HG03571 (cell line): Measurements from ENCODE around the gene ATF7.

Experiments
- ATAC-seq: cut with Tn5 transposase; IDR thresholded peaks from one replicate; pipeline ENCODE4 v1.9.1; 2021; ENCODE audit not compliant: unreplicated experiment

Gene ATF7

DNA sequence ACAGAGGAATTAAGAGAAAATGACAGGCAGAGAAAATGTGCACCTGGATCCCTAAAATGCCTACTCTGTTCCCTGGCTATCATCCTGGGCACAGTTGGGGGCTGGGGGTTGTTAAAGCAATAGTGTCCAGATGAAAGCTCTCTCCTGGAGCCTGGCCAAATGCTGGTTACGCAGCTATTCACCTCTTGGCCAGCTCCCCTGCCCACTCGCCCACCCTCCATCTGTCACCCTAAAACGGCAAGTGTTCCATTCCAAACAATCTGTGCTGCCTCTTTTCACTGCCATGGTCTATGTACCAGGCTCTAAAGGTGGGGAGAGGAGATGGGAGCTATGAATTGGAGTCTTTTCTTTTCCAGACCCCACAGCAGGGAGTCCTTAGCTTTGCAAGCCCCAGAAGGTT, 94.2 kb downstream of the ATF7 start:
- no peak for ATAC-seq

GRCh38 chr12:53530920-53531319, 95.3 kb downstream of the ATF7 start:
- ATAC-seq, result no peak

DNA sequence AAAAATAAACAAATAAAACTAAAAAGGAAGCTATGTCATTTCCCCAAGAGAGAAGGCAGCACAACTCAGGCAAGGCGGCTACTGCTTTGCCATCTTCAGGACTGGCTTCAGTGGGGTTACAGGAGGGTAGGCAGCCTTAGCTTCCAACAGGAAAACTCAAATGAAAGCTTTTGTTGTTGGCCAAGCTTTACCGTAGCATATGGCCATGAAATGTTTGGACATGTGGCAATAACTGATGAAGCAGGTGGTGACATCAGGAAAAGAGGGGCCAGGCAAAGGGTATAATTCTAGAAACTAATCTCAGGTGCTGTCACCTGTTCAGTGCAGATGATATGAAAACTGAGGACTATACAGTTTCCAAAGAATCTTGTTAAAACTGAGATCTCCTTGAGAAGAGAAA, 96.1 kb downstream of the ATF7 start:
- no peak for ATAC-seq

DNA sequence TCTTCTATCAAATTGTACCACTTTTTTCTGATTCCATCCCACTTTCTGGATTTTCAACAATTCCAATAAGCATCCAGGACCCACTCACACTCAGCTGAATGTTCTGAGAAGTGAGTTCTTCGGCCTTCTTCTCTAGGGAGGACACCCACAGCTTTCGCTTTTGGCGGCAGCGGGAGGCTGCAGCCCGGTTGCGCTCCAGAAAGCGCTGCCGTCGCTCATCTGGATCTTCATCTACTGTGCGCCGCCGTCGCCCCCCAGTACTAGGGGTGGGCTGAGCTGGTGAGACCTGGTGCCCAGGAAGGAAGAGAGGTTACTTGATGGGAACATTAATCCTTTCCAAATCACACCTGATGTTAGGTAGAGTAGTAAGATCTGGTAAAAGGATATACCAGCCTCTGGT, 101.7 kb downstream of the ATF7 start:
- no peak for ATAC-seq

- no peak for ATAC-seq
These were observed 103.1 kb downstream of the ATF7 start for GRCh38 chr12:53523131-53523530.

GRCh38 chr12:53518381-53518780, 107.8 kb downstream of the ATF7 start:
- ATAC-seq, result no peak

- no peak for ATAC-seq
These were observed 109.3 kb downstream of the ATF7 start for GRCh38 chr12:53516758-53517455.

GRCh38 chr12:53515291-53515680, 110.9 kb downstream of the ATF7 start:
- ATAC-seq, result no peak

DNA sequence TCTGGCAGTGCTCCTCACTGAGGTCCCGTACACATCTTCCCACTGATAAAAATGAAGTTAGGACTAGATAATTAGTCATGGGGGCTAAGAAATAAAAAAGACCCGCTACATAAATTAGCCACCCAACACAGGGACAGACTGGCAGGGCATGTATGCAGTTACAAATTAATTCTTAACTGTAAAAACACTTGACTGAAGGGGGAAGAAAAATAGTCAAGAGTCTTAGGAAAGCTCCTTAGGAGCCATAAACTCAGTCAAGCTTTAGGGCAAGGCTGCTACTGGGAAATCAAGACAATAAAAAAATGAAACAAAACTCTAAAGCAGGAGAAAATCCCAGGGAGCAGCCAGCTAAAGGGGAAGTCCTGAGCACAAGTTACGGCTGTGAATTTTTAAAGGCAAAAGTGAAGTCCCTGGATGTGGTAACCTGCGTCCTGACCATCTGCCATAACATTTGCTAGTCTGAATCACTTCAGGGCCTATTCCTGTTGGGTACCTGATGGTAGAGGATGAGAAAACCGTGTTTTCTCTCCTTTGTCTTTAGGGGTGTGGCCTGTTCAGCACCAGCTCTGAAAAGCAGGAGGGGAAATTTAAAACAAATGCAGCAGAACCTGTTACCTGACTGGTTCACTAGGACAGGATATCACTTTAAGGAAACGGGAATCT, 111.4 kb downstream of the ATF7 start:
- ATAC-seq, result no peak

GRCh38 chr12:53513712-53514410, 112.3 kb downstream of the ATF7 start:
- no peak for ATAC-seq

DNA sequence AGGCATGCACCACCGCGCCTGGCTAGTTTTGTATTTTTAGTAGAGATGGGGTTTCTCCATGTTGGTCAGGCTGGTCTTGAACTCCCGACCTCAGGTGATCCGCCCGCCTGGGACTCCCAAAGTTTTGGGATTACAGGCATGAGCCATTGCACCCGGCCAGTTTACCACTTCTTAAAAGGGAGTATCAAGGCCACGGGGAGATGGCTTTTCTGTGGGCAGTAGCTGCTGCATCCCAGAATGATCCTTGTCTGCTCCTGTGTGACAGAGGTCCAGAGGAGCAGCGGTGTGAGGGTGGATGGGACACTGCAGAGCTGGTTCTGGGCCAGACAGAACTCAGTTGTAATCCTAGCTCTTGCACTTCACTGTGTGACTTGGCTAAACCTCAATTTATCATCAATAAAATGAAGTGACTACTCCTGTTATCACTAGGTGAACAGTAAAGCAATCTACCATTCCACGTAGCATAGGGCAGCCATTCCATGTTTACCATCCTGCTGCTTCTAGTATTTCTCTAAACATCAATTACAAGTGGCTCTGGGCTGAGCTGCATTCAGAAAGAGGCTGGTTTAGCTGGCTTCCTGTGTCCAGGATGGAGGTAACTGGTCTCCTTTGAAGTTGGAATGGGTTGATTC, 115.9 kb downstream of the ATF7 start:
- no peak for ATAC-seq

- ATAC-seq, result peak; percentile 81
These were observed 117.5 kb downstream of the ATF7 start for GRCh38 chr12:53508534-53509170.

DNA sequence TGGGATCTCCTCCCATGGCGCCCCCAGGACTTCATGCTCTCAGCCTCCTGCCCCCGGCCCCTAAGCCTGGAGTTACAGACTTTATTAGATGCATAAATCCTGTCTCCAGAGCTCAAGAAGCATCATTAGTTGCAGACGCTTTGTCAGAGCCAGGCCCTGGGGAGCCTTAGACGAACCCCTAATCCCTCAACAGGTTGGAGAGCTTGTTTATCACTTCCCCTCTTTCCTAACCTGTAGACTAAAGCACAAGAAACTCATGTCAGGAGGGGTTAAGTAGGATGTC, 118.6 kb downstream of the ATF7 start:
- no peak for ATAC-seq

DNA sequence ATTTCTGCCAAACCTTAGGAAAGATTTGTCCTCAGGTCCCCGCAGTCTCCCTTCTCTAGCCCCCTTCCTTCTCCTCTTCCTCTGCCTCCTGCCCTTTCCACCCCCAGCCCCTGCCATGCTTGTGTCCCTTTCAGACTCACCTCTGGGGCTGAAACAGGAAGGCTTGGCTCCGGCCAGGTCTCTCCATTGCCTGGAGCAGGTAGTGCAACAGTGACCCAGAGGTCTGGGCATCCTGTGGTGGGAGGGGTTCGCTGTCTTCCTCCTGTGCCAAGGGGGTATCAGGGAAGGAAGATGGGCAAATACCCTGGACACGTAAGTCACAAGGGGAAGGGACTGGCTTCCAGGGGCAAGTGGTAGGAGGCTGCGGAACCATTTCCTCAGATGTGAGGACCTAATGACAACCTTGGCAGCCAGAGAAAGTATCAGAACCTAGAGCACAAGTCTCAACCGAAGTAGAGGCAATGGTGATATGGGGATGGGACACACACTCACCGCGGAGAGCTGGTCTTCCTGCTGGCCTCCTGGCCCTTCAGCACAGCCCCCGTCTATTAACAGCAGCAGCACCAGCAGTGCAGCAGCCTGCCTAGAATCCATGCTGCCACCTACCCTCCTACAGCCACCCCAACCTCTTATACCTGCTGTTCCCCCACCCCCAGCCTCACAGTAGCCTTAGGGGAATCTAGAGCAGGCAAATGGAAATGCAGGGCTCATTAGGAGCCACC, 119.1 kb downstream of the ATF7 start, which contains the start of gene NPFF:
TSS of gene NPFF (minus strand) at position 604 of the 722 bp plus-strand sequence. CDS start at position 594, 10 bp downstream.
- ATAC-seq, result no peak

GRCh38 chr12:53506450-53506785, 119.8 kb downstream of the ATF7 start:
- no peak for ATAC-seq

DNA sequence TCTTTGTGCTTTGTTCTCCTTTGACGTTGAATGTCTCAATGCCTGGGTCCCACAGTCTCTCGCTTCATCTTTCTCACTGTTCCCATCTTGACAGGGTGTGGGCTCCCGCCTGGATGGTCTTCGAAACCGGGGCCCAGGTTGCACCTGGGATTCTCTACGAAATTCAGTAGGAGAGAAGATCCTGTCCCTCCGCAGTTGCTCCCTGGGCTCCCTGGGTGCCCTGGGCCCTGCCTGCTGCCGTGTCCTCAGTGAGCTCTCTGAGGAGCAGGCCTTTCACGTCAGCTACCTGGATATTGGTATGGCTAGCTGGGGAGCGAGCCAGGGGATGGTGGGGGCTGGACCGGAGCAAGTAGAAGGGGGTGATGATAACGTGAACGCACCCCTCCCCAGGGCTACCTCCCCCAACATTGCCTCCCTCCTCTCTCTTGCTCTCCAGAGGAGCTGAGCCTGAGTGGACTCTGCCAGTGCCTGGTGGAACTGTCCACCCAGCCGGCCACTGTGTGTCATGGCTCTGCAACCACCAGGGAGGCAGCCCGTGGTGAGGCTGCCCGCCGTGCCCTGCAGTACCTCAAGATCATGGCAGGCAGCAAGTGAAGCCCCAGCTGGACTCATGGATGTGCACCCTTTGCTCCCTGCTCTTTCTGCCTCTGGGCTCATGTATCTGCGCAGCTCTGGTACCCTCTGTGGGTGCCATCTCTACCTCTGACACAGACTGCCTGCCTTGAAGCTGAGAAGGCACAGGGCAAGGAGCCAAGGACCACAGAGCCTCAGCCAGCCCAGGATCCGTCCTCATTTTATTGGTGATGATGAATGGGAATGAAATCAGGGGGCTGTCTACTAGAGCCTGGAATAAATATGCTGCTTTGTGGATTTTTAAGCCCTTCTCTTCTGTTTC, 120.4 kb downstream of the ATF7 start:
- ATAC-seq, result no peak

- ATAC-seq, result no peak
These were observed 121.1 kb downstream of the ATF7 start for GRCh38 chr12:53505086-53505485.

DNA sequence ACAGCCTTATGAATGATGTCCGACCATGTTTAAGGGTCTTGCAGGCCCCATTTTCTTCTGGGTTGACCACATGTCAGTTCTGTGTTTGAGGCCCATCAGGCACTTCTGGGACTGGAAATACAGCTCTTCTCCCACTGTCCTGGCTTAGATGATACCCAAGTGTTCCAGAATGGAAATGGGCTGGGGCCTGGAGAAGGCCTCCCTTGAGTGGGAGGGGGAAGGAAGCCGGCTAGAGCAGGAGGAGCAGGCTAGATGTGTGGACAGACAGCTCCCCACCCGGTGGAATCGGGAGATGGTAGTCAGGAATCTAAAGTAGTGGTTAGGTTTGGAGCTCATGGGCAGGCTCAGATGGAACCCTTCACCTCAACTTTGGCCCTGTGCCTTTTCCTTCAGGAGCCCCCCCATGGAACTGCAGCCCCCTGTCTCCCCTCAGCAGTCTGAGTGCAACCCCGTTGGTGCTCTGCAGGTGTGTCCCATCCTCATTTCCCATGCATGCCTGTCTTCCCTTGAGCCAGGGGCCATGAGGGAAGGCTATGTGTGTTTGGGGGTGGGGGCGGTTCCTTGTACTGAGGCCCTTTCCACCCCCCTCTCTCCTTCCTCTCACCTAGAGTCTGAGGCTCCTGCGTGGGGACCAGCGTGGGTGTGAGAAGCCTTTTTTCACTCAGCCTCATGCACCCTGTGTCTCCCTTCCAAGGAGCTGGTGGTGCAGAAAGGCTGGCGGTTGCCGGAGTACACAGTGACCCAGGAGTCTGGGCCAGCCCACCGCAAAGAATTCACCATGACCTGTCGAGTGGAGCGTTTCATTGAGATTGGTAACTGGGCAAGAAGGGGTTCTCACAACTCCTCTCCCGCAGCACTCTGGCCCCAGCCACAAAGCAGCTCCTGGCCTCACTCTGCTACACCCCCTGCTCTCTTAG, 121.9 kb downstream of the ATF7 start:
- ATAC-seq, result no peak
